CD1c-positive myeloid dendritic cell (primary cell): ENCODE data around the gene ANO6.

Experiments used
- DNase-seq: peaks from one replicate; pipeline ENCODE4 v3.0.0-alpha.2; 2016; ENCODE audit errors: extremely low spot score

The ANO6 gene

DNA sequence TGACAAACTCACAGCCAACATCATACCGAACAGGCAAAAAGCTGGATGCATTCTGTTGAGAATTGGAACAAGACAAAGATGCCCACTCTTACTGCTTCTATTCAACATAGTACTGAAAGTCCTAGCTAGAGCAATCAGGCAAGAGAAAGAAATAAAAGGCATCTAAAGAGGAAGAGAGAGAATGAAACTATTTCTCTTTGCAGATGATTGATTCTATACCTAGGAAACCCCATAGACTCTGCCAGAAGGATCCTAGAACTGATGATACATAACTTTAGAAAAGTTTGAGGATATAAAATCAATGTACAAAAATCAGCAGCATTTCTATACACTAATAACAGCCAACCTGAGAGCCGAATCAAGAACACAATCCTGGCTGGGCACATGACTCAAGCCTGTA is 6.1 kb upstream of the ANO6 start:
- DNase-seq, result no peak

DNA sequence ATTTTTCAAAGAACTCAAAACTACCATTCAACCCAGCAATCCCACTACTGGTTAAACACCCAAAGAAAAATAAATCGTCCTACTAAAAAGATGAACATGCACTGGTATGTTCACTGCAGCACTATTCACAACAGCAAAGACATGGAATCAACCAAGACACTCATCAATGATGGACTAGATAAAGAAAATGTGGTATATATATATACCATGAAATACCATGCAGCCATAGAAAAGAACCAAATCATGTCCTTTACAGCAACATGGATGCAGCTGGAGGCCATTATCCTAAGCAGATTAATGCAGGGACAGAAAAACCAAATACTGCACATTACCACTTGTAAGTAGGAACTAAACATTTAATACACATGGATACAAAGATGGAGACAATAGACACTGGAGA is 3.8 kb upstream of the ANO6 start:
- no peak for DNase-seq

DNA sequence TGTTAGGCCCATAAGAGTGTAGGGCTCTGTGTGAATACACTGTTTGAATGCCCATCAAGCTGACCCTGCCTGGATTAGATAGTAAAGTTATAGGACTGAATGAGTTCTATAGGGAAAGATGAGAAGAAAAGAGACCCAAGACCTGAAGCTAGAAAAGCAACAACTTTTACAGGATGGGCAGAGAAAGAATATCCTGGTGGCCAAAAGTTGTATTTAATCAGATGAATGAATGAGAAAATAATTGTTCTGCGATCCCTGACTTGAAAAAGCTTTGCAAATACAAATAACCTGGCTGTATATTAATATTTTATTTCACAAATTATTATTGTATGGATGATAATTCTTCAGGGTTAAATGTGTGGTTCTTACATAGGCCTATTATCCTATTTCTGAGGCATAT is 2.8 kb upstream of the ANO6 start:
- no peak for DNase-seq

DNA sequence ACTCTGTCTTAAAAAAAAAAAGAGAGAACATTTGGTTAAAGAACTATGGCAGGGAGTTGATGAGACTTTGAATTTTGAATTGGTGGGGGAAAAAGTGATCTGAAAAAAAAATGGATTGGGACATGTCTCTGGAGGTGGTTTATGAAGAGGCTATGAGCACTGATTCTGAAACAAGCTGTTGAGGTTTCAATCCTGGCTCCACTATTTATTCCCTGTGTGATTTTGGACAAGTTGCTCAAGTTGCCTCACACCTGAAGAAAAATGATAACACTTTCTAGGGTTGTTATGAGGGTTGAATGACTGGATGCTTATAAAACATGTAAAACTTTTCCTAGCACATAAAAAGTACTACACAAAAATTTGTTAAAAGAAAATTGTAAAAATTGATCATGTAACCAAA is 1.8 kb upstream of the ANO6 start:
- DNase-seq, result no peak

DNA sequence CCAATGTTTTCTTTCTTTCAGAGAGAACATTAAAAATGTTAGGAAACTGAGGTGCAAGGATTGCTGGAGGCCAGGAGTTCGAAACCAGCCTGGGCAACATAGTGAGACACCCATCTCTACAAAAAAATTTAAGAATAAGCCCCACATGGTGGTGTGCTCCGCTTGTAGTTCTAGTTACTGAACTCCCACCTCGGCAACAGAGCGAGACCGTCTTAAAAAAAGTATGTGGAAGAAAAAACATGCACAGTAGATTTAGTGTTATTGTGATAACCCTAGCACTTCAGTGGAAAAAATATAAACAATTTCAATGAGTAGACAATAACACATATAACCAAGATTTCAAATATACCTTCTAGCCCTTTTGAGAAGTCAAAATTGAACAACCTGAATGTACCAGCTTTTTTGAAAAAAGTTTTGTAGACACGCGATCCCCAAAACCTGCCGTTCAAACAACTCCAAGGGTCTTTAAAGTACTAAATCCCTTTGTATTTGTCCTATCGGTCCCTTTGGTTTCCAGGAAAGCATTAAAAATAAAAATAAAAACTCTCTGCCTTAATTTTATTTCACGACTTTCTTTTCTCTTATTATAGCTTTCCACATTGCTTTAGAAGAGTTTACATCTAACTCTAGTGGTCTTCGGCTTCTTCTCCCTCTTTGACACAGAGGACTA is 1.0 kb upstream of the ANO6 start:
- no peak for DNase-seq

DNA sequence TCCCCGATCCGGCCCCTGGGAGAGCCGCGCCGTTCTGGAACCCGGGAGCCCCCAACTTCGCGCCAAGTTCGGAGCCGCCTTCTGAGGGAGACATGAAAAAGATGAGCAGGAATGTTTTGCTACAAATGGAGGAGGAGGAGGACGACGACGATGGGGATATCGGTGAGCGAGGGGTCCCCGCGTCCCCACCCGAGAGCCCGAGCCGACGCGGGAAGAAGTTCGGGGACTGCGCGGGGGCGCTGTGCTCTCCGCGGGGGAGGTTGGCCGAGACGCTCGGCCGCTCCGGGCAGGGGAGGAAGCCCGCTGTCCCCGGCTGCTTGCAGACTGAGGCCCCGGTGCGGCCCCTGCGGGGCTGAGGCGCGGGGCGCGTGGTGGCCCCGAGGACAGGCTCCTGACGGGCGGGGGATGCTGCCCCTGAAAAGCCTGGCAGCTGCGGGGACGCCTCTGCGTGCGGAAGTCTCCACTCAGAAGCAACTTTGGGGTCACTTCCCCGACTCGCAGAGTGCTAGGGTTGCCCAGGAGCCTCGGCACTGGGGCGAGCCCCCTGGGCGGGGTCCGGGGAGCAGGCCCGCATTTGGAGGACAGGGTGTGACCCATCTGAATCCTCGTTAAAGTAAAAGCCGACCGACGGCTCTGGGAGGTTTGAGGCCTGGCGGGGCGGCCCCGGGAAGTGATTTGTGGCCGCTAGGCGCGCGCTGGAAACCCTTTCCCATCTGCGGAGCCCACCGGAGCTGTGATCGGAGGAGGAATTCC is 511 bp downstream of the ANO6 start:
- DNase-seq, result peak; percentile 66

DNA sequence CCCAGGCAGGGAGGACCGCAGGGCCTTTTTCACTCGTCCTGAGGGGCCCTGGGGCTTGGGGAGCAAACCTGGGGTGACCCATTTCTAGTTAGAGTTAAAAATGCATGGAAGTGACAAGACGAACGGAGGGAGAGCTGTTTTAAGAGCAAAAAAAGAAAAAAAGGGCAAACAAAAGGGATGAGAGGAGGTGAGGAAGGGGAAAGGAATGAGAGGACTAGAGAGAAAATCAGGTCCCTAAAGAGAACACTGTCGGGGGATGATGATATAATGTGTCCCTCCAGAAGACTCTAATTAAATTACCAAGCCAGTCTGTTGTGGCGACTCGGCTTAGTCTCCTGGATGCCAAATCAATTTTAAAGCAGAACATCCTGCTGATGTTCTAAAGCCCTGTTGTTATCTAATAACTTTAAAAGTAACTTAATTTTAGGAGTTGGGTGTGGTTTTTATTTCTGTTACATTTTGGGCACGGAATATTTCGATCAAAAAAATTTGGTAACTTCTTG is 1.1 kb downstream of the ANO6 start:
- DNase-seq, result no peak

DNA sequence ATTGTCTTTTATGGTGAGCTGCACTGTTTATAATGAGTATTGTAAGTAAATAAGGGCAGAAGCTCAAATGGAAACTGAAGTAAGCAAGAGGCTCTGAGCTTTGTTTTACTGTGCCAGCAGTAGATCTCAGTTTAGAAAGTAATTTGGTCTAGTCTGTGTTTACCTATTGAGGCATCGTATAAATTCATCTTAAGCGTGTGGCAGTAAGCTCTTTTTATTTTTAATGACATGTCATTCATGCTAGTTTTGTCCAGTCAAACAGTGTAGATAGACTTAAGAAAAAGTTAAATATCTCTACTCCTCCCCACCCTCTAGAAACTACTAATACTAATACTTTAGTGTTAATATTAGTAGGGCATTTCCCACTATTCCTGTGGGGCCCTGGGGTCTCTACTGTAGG is 2.0 kb downstream of the ANO6 start:
- DNase-seq, result no peak

DNA sequence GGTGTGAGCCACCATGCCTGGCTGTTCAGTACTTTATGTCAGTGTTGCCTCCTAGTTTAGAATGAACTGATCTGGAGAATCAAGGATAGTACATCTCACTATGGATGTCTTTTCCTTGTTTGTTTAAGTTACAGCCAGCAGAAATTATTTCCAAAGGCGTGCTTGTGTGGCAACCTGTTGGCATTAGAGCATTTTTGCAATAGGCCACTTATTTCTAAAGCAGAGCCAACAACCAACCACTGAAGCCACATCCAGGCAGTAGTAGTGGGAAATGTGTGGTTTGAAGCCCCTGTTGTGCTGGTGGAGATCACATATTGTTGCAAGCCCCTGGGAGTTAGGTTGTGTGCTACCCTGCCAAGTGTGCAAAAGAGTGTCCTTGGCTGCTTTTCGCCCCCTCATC is 3.7 kb downstream of the ANO6 start:
- no peak for DNase-seq

DNA sequence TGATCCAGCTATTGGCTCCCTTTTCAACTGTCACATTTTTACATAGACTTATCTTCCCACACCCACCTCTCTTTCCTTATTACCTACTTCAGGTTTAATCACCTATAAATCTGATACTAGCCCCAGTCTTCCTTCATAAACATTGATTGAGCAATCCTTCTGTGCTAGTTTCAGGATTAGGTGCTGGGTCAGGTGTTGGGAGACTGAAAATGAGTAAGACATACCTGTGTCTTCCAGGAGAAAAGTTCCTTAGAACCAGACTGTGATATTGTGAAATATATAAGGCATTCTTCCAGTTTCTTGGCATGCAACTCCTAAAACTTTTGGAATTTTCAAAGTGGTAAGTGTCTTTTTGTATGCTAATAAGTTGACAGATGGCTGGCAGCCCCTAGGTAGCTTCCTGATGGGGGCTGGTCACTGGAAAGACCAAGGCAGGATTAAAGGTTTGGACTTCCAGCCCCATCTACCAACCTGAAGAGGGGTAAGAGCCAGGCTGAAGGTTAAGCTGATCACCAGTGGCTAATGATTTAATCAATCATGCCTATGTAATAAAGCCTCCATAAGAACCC is 4.6 kb downstream of the ANO6 start:
- DNase-seq, result no peak

DNA sequence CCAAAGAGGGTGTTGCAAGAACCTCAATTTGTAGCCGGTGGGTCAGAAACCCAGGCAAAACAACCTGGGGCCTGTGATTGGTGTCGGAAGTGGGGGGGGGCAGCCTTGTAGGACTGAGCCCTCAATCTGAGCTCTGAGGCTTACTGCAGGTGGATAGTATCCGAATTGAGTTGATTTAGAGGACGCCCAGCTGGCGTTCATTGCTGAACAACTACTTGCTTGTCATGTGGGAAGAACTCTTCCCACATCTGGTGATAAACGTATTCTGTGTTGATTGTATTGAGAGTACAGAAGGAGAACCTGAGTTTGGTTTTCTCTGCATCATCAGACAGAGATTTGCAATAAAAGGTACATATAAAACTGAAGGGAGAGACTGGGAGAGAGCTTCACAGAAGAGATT is 5.1 kb downstream of the ANO6 start:
- DNase-seq, result no peak

DNA sequence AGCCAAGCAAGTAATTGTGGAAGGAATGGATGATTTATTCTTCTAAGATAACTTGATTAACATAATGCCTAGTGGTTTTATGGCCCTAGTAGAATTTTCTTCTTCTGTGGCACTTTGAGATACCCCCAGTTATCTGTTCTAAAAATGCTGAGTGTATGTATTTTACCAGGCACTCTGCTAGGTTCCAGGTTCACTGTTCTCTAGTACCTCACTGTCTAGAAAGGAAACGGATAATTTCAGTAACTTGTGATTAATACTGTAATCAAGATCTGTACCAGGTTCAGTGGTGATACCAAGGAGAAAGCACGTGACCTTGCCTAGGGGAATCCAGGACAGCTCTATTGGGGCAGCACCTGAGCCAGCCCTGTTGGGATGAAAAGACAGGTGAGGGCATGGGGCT is 8.0 kb downstream of the ANO6 start:
- no peak for DNase-seq

DNA sequence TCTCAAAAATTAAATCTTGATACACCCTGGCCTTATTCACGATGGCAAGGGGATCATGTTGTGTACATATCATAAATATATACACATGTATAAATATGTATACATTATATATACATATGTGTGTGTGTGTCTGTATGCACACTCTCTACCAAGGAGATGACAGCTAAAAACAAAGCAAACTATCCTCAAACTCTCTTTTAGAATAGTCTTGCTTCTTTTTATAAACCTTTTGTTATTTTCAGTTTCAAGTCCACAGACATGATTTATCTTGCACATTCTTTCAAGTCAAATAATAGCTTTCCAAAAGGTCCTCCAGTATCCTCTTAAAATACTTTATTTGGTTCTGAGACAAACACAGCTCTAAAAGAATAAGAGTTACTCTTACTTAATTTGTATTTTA is 8.4 kb downstream of the ANO6 start:
- no peak for DNase-seq

DNA sequence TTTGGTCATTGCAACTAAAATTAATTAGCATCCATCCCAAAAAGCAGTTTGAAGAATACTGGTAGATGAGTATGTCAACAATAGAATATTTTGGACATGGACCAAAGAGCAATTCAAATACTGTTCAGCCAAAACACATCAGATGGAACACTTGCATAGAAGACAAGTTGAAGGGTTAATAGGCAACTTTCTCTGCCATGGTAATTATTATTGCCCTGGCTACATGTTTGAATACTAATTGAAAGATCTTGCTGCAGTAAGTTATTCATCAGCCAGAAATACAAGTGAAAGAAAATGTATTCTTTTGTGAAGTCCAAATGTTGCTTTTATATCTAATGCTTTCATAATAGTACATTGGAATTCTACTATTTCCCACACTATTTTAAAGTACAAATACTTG is 10.1 kb downstream of the ANO6 start:
- no peak for DNase-seq

DNA sequence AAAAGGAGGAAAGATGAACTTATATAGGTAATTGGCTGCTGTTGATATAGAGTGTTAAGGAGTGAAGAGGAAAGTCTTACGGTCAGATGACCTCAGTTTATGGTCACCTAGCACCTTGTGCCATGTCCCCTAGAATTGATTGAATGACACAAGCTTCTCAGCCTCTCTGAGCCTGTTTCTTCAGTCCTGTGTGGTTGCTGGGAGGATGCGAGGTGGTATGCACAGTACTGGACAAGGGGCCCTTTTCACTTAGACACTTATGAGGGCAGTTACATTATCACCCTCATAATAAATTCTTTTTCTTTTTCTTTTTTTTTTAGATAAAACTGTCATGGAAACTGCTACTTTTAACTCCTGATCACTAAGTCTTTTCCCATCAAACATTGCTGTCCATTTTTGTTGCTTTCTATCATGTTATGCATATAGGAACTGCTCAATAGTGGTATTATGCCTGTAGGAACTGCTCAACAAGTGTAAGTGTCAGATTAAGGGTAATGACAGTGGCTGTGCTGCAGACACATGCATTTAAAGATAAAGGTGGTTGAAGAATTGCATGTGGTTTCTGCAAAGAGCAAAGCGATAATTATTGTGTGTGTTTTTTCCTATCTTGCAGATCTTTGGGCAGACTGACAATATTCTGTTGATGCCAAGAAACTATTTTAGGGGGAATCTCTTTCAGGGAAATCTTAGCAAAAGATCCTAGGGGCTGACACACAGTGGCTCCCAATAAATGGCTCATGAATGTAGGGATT is 11.6 kb downstream of the ANO6 start:
- no peak for DNase-seq

DNA sequence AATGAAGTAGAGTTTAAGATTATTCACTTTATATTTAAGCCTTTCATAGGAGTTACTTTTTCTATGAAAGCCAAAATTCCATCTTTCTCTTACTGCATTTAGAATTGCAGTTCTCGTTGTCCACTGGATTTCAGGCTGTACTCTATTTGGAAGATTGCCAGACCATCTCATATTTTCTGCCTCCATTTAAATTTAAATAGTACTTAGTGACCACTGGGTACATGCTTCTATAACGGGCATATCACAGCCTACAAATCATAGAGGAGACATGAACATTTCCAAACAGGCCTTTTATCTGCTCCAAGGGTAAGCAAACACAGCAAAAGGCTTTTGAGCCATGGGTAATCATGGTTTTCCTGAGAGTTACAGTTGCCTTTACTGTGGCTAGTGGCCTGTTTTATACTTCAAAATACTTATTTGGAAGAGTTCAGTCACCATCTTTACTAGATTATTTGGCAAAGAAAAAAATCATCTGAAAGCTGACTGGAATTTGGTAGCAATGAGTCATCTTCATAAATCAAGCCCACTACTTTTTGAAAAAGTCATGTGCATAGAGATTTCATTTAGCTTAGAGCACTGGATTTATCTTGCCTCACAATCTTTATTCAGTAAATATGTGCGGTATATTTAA is 15.7 kb downstream of the ANO6 start:
- DNase-seq, result no peak

DNA sequence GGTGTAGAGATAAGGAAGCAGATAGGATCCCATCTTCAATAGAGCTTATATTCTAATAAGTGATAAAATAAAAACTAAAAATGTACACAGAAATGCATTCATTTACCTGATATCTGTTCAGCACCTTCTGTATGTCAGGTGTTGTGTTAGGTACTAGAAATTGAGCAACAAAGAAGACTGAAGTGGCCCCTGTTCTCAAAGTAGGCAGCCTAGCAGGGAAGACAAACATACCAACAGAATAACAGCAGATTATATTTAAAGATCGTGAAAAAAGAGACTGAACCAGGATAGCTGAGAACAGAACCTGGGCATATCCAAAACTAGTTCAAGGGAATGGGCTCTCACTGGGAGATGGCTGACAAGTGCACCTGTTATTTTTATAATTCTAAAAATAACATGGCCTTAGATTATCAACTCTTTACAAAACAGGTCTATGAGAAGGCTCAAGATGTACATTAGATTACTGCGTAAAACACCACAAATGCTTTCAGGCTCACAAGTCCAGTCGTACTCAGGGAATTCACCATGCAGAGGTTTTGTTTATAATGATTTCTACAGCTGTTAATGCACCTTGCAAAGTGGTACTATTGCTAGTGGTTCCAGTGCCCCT is 16.4 kb downstream of the ANO6 start:
- no peak for DNase-seq

DNA sequence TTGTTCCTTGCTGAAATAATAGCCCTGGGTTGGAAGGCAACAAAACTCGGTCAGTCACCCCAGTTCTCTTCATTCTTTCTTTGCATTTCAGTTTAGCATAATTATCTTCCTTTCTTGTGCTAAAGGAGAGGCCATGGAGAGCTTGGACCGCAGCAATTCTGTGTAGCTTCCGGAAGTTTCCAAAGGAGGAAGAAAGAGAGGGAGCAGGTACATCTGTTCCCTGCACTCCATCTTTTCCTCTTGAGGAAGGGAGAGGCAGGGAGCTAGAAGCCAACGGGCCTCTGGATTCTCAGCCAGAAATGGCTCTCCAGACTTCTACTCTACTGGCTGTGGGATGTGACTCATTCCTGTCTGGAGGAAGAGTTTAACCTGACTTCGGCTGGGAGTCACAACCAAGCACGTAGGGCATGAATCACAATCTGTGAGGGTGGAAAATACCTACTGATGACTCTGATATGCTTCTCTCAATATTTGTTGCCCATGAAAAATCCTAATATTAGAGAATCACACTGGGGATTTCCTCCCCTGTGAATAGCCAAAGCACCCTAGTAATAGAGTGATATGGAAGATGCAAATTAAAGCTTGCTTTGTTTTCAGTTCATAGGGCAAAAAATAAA is 17.0 kb downstream of the ANO6 start:
- DNase-seq, result peak; percentile 44

DNA sequence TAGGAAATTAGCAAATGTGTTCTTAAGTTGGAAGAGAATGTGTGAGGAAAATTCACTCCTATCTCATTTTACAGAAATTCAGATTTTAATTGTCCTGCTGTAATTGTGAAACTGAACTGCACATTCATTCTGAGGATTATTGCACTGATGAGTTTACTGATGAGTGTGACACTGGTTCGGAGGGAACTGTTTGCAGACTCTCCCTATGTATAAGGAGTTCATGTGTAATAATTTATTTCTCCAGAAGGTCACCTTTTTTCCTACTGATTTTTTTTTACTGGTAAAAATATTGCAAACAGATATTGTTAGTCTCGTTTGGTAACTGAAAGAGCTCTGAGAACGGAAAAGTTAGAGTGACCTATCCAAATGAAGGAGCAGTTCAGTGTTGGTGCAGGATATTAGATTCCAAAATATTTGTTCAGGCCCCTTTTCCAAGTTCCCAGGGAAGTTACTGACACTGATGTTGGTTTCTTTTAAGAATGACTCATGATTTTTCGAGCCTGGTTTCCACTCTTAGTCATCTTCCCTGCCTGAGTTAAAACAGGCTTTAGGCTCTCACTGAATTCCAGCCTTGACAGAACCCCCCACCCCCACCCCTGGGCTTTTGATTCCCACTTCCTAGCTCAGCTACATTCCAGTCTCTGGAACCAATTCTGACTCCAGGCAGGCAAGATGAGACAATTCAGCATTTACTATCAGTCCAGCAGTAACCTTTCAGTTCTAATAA is 18.4 kb downstream of the ANO6 start:
- DNase-seq, result peak; percentile 58
